ENCODE measurements around the gene LHX3. TPM values are rescaled to one million over a fixed set of nuclear protein-coding genes. Genes with fewer than 3 reads are reported as not detected.

Gene LHX3
- total and polyA plus RNA-seq, 2 donors from 2014 or later = not detected

DNA sequence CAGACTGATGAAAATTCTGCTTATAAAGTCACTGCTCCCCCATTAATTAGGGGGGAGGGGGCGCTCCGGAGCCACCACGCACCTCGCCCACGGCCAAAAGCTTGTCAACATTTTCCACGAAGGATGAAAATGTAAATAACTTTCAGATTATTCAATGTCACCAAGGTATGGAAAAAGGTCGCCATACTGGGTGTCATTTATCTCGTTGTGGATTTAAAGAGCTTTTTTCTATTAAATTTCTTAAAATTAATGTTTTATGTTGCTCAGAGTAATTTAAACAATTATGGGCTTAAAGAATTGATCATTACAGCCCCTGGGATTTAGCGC is 13.0 kb downstream of the LHX3 start:
- Histone ChIP-seq H3K27ac (ENCODE audit: low read depth in 2 of 2, low read length in 2 of 2) (no peak overlapping the region), H3K4me3 (ENCODE audit: low read length in 3 of 3) (no peak overlapping the region), H3K4me1 (ENCODE audit: control insufficient read depth in 2 of 3, insufficient read depth in 2 of 3, low read depth in 1 of 3, low read length in 3 of 3) (no peaks in the 10 kb centered on the region), H3K9me3 (ENCODE audit: control insufficient read depth in 2 of 3, insufficient read depth in 1 of 3, low read length in 3 of 3) (no peaks in the 10 kb centered on the region), H3K9ac (ENCODE audit: low read length in 3 of 3) (no peak overlapping the region), H3K27me3 (ENCODE audit: control insufficient read depth, insufficient read depth, low read length) (peaks cover 29% of the 10 kb centered on the region), H3K36me3 (ENCODE audit: control insufficient read depth in 2 of 3, insufficient read depth in 3 of 3, low read length in 3 of 3) (no peaks in the 10 kb centered on the region)
- DNase-seq (no peak), FAIRE-seq (no peak)
- intact Hi-C loops (cut with DNase I) = no loop called here
- TF ChIP-seq, protein P1, sequence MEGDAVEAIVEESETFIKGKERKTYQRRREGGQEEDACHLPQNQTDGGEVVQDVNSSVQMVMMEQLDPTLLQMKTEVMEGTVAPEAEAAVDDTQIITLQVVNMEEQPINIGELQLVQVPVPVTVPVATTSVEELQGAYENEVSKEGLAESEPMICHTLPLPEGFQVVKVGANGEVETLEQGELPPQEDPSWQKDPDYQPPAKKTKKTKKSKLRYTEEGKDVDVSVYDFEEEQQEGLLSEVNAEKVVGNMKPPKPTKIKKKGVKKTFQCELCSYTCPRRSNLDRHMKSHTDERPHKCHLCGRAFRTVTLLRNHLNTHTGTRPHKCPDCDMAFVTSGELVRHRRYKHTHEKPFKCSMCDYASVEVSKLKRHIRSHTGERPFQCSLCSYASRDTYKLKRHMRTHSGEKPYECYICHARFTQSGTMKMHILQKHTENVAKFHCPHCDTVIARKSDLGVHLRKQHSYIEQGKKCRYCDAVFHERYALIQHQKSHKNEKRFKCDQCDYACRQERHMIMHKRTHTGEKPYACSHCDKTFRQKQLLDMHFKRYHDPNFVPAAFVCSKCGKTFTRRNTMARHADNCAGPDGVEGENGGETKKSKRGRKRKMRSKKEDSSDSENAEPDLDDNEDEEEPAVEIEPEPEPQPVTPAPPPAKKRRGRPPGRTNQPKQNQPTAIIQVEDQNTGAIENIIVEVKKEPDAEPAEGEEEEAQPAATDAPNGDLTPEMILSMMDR (IDR thresholded peaks at IDR 0.05; ENCODE audit: borderline replicate concordance, extremely low read depth, insufficient read depth) = no peak

DNA sequence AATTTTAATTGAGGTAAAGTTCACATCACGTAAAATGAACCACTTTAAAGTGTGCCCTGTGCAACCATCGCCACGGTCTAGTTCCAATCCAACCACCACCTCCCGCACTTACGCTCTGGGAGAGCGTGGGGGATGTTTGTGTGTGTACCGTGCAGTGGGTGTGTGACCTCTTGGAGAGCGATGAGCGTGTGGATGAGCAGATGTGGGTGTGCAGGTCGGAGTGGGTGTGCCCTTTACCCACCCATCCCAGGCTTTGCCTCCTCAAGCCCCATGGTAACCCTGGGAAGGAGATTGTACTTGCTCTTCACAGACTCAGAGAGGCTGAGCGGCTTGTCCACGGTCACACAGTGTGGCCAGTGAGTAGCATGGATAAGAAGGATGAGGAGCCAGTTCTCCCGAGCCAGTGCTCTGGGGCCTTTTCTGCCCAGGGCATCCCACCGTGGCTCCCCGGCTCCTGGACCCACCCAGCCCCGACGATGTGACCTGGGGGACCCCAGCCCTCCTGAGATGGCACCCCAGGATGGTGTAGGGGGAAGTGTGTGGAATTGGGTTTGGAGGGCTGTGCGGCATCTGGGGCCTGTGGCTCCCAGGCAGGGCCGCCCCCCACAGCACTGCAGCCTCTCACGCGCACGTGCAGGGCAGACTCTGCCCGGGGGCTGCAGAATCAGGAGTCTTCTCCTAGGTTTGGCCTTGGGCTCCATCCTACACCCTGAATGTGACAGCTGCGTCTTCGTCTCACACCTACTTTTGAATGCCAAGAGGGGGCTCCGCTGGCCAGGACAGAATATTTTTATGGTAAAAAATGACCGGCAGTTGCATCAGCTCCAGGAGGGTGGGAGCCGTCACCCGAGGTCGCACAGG is 13.6 kb downstream of the LHX3 start:
- Histone ChIP-seq H3K9ac (ENCODE audit: low read length in 3 of 3) (no peak overlapping the region), H3K9me3 (ENCODE audit: control insufficient read depth in 2 of 3, insufficient read depth in 1 of 3, low read length in 3 of 3) (no peaks in the 10 kb centered on the region), H3K4me1 (ENCODE audit: control insufficient read depth in 2 of 3, insufficient read depth in 2 of 3, low read depth in 1 of 3, low read length in 3 of 3) (no peaks in the 10 kb centered on the region), H3K36me3 (ENCODE audit: control insufficient read depth in 2 of 3, insufficient read depth in 3 of 3, low read length in 3 of 3) (no peaks in the 10 kb centered on the region), H3K27me3 (ENCODE audit: control insufficient read depth, insufficient read depth, low read length) (peaks cover 26% of the 10 kb centered on the region), H3K4me3 (ENCODE audit: low read length in 3 of 3) (no peak overlapping the region), H3K27ac (ENCODE audit: low read depth in 2 of 2, low read length in 2 of 2) (no peak overlapping the region)
- TF ChIP-seq, protein P1 (IDR thresholded peaks at IDR 0.05; ENCODE audit: borderline replicate concordance, extremely low read depth, insufficient read depth) = no peak
- DNase-seq = no peak
- FAIRE-seq = no peak
- intact Hi-C loops (cut with DNase I) = no loop called here

DNA sequence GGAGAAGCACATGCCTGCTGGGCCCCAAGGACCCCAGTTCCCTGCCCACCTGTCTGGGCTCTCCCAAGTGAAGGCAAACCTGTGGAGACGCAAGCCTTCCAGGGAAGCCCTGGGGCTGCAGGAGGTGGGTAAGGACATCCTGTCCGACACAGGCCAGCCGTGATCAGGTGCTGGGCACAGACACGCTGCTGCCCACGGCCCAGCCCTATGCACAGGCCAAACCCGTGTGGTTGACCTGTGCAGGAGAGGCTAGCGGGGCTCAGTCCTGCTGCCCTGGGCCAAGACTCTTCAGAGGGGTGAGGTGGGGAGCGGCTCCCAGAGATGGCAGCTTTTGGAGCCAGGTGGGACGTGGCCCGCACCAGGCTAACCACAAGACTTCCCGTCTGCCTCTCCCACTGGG is 14.3 kb downstream of the LHX3 start:
- no peak overlapping the region for H3K9ac ChIP-seq (ENCODE audit: low read length in 3 of 3)
- FAIRE-seq = no peak
- H3K4me1 ChIP-seq (ENCODE audit: control insufficient read depth in 2 of 3, insufficient read depth in 2 of 3, low read depth in 1 of 3, low read length in 3 of 3) = no peaks in the 10 kb centered on the region
- no peaks in the 10 kb centered on the region for H3K36me3 ChIP-seq (ENCODE audit: control insufficient read depth in 2 of 3, insufficient read depth in 3 of 3, low read length in 3 of 3)
- intact Hi-C loops (cut with DNase I) = no loop called here
- H3K27me3 ChIP-seq (ENCODE audit: control insufficient read depth, insufficient read depth, low read length) = peaks cover 19% of the 10 kb centered on the region
- TF ChIP-seq, protein P1 (IDR thresholded peaks at IDR 0.05; ENCODE audit: borderline replicate concordance, extremely low read depth, insufficient read depth) = no peak
- no peak overlapping the region for H3K4me3 ChIP-seq (ENCODE audit: low read length in 3 of 3)
- no peak overlapping the region for H3K27ac ChIP-seq (ENCODE audit: low read depth in 2 of 2, low read length in 2 of 2)
- no peak for DNase-seq
- H3K9me3 ChIP-seq (ENCODE audit: control insufficient read depth in 2 of 3, insufficient read depth in 1 of 3, low read length in 3 of 3) = no peaks in the 10 kb centered on the region
